ENCODE results near the gene CAMKMT.

The CAMKMT gene

DNA sequence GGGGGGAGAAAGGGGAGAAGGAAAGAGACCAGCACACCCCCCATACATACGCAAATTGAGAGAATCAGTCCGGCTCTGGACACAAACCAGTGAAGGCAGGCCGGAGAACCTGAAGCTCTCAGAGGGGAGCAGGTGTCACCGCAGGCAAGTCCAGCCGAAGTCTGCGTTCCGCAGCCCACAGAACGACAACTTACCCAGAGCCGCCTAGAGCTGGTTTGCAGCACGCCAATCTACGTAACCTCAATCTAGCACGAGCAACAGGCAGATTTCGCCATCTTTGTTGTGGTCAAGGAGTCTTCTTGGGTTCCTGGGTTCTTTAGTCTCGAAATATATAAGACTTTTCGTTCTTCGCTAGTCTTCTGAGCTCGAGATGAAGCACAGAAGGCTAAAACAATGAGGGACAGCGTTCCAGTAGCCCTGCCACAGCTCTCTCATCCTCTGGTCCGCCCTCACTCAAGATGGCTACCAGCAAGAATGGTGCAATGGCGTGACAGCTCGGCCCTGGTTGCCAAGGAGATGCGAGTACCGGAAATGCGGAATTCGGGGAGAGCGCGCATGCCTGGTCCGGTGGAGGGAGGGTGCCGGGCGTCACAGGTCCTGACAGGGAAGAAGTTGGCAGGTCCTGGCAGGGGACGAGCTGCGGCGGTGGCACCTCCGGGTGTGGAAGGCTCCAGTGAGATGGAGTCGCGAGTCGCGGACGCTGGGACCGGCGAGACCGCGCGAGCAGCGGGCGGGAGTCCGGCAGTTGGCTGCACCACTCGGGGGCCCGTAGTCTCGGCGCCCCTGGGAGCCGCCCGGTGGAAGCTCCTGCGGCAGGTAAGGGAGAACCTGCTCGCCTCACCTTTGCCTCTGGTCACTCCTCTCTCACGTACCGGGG is at the start of gene CAMKMT, which contains the start of gene PREPL:
TSS of gene CAMKMT (plus strand) at position 618 of the 877 bp plus-strand sequence.
TSS of gene PREPL (minus strand) at position 165 of the 877 bp plus-strand sequence. CDS start 15,152 bp downstream, outside the sequence.
- H3K9me3 ChIP-seq: no peaks in the 10 kb centered on the region
- H3K36me3 ChIP-seq: peaks cover 4% of the 10 kb centered on the region
- H3K4me1 ChIP-seq (ENCODE audit: control insufficient read depth in 1 of 2, insufficient read depth in 1 of 2, low read depth in 1 of 2, low read length in 1 of 2): peaks cover 20 to 21% of the 10 kb centered on the region in 2 experiments
- TF ChIP-seq, protein P1, sequence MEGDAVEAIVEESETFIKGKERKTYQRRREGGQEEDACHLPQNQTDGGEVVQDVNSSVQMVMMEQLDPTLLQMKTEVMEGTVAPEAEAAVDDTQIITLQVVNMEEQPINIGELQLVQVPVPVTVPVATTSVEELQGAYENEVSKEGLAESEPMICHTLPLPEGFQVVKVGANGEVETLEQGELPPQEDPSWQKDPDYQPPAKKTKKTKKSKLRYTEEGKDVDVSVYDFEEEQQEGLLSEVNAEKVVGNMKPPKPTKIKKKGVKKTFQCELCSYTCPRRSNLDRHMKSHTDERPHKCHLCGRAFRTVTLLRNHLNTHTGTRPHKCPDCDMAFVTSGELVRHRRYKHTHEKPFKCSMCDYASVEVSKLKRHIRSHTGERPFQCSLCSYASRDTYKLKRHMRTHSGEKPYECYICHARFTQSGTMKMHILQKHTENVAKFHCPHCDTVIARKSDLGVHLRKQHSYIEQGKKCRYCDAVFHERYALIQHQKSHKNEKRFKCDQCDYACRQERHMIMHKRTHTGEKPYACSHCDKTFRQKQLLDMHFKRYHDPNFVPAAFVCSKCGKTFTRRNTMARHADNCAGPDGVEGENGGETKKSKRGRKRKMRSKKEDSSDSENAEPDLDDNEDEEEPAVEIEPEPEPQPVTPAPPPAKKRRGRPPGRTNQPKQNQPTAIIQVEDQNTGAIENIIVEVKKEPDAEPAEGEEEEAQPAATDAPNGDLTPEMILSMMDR (IDR thresholded peaks at IDR 0.05): peak; percentile 4
- H3K4me3 ChIP-seq (ENCODE audit: low read depth in 1 of 2, low read length in 1 of 2): peak within 1 kb of the TSS; percentile 77 to 92
- no peaks in the 10 kb centered on the region for H3K27me3 ChIP-seq
- peak within 1 kb of the TSS; percentile 97 for H3K27ac ChIP-seq

DNA sequence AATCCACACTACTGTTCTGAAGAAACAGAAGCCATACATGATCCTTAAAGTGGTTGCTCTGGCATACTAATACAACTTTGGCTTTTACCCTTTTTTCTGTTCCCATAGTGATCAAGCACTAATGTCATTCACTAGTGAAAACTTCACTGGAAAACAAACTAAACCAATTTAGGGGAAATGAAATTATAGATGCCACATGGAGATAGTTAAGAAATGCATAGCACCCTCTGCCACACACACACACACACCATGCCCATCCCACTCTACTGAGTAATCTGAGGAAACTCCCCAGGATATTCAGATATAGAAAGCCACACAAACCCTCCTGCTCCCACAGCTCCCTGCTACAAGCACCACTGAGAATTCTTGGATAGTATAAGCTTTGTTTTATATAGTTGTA is 47.4 kb upstream of the CAMKMT start:
- Histone ChIP-seq H3K36me3 (peaks cover 27% of the 10 kb centered on the region), H3K4me3 (ENCODE audit: low read depth in 1 of 2, low read length in 1 of 2) (no peak overlapping the region), H3K9me3 (peaks cover 15% of the 10 kb centered on the region), H3K27ac (no peak overlapping the region), H3K27me3 (no peaks in the 10 kb centered on the region), H3K4me1 (ENCODE audit: control insufficient read depth in 1 of 2, insufficient read depth in 1 of 2, low read depth in 1 of 2, low read length in 1 of 2) (no peaks in the 10 kb centered on the region)
- TF ChIP-seq, protein P1 (IDR thresholded peaks at IDR 0.05): no peak

DNA sequence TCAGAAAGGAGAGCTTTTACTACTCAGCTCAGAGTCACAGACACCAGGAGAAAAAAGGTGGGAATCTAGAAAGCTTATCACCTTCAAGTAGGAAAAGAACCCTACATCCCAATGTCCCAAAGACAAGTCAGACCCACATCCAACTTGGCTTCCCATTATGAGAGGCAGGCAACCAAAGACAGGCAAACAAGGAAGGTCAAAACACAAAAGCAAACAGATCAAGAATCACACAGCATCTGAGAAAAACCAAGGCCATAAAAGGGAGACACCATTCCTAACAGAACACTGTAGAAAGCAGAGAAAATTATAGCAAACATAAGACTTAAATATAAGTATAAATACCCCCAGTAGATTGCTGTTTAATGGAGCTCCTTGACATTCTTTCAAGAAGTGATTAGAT is 45.8 kb upstream of the CAMKMT start:
- TF ChIP-seq, protein P1 (IDR thresholded peaks at IDR 0.05): no peak
- Histone ChIP-seq H3K36me3 (peaks cover 42% of the 10 kb centered on the region), H3K4me3 (ENCODE audit: low read depth in 1 of 2, low read length in 1 of 2) (no peak overlapping the region), H3K9me3 (peaks cover under 1% of the 10 kb centered on the region), H3K27me3 (no peaks in the 10 kb centered on the region), H3K27ac (no peak overlapping the region), H3K4me1 (ENCODE audit: control insufficient read depth in 1 of 2, insufficient read depth in 1 of 2, low read depth in 1 of 2, low read length in 1 of 2) (no peaks in the 10 kb centered on the region)

DNA sequence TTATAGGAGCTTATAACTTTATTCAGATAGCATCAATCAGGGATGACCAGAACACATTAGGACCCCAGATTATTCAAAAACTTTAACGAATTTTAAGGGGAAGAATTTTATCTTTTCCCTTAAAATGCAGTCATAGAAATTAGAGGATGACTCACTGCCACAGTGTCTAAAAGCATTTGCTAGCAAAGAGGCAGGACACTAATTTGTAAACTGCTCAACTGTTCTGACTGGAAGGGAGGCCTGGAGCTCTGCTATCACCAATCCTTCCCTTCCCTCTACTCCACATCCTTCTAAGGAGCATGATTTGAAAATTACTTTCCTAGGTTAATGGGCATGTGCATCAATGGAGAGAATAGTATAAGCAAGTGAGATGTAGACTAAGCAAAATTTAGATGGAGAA is 40.9 kb upstream of the CAMKMT start:
- peaks cover 59% of the 10 kb centered on the region for H3K36me3 ChIP-seq
- H3K9me3 ChIP-seq: no peaks in the 10 kb centered on the region
- TF ChIP-seq, protein P1 (IDR thresholded peaks at IDR 0.05): no peak
- H3K27me3 ChIP-seq: no peaks in the 10 kb centered on the region
- no peaks in the 10 kb centered on the region for H3K4me1 ChIP-seq (ENCODE audit: control insufficient read depth in 1 of 2, insufficient read depth in 1 of 2, low read depth in 1 of 2, low read length in 1 of 2)
- H3K27ac ChIP-seq: no peak overlapping the region
- no peak overlapping the region for H3K4me3 ChIP-seq (ENCODE audit: low read depth in 1 of 2, low read length in 1 of 2)

DNA sequence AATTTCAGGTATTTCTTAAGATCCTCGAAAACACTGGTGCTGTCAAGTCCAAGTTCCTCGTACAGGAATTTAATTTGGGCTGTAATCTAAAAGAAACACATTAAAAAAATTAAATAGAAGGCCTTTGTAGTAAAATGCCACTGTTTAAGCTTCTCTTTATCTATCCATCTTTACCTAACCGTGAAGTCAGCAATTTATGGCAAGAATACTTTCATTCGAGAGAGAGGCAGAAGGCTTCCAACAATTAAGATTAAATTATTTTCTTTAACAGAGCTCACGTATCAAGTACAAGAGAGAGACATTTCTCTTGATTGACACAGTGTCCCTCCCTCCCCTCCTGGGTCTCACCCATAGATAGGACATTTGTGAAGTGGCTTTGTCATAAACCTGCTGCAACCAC is 40.4 kb upstream of the CAMKMT start:
- no peaks in the 10 kb centered on the region for H3K4me1 ChIP-seq (ENCODE audit: control insufficient read depth in 1 of 2, insufficient read depth in 1 of 2, low read depth in 1 of 2, low read length in 1 of 2)
- H3K4me3 ChIP-seq (ENCODE audit: low read depth in 1 of 2, low read length in 1 of 2): no peak overlapping the region
- H3K27ac ChIP-seq: no peak overlapping the region
- H3K36me3 ChIP-seq: peaks cover 62% of the 10 kb centered on the region
- TF ChIP-seq, protein P1 (IDR thresholded peaks at IDR 0.05): no peak
- H3K9me3 ChIP-seq: no peaks in the 10 kb centered on the region
- no peaks in the 10 kb centered on the region for H3K27me3 ChIP-seq
